K562 (cell line): Measurements from ENCODE around the gene CEACAM18. TPM values are rescaled to one million over a fixed set of nuclear protein-coding genes. Genes with fewer than 3 reads are reported as not detected.
A peak's percentile ranks its signal among the peaks of the same experiment; 100 is the strongest.

Experiments
- ATF3 ChIP-seq, 2 experiments: fragments of 450-650 bp in 1 of 2; sonication (generic) in 1 of 2; formaldehyde crosslinking in 1 of 2; IDR thresholded peaks in 1 of 2; conservative IDR thresholded peaks in 1 of 2; 2 replicates each; pipeline versions ENCODE4 v1.6.1 to v1.8.1; 2016 to 2023; ENCODE audit warnings: mild to moderate bottlenecking in 2 of 2, moderate library complexity in 2 of 2, inconsistent platforms in 1 of 2, missing genetic modification reagents in 1 of 2
- BRD9 ChIP-seq: fragments of 450-650 bp; IDR thresholded peaks from 2 replicates; pipeline ENCODE4 v1.6.1; 2018; ENCODE audit warnings: low read depth; ENCODE audit not compliant: partially characterized antibody
- CBFA2T2 ChIP-seq: fragments of 450-650 bp; conservative IDR thresholded peaks from 2 replicates; pipeline ENCODE4 v1.6.1; 2017; ENCODE audit warnings: mild to moderate bottlenecking
- CHD4 ChIP-seq: fragments of 200-600 bp; sonication (generic); IDR thresholded peaks from 3 replicates; pipeline ENCODE4 v1.6.1; 2012; ENCODE audit warnings: low read depth, mild to moderate bottlenecking, mixed read lengths, low read length, inconsistent platforms; ENCODE audit not compliant: insufficient read depth, insufficient replicate concordance, poor library complexity, severe bottlenecking
- CLOCK ChIP-seq: fragments of 250-450 bp; sonication (Bioruptor Pico); IDR thresholded peaks from 2 replicates; pipeline ENCODE4 v1.4.0; 2020; ENCODE audit warnings: mild to moderate bottlenecking, moderate library complexity, borderline replicate concordance
- CSDE1 ChIP-seq, 2 experiments: fragments of 450-650 bp; IDR thresholded peaks; 2 replicates each; pipeline ENCODE4 v1.6.1; 2016; ENCODE audit warnings: mild to moderate bottlenecking in 1 of 2
- ESRRA ChIP-seq: fragments of 450-650 bp; IDR thresholded peaks from 2 replicates; pipeline ENCODE4 v1.6.1; 2014; ENCODE audit warnings: low read depth, mild to moderate bottlenecking, moderate library complexity, borderline replicate concordance
- GATA2 ChIP-seq: sonication (generic); formaldehyde crosslinking; IDR thresholded peaks from 2 replicates; pipeline ENCODE4 v1.4.0; 2020; ENCODE audit warnings: mild to moderate bottlenecking, missing genetic modification reagents
- GATAD2B ChIP-seq: fragments of 450-650 bp; IDR thresholded peaks from 2 replicates; pipeline ENCODE4 v1.6.1; 2017; ENCODE audit warnings: mild to moderate bottlenecking, borderline replicate concordance
- KDM4B ChIP-seq, 2 experiments: fragments of 450-650 bp in 1 of 2; sonication (generic) in 1 of 2; IDR thresholded peaks; 2 replicates each; pipeline ENCODE4 v1.6.1; 2016 to 2017; ENCODE audit warnings: borderline replicate concordance in 2 of 2, antibody characterized with exemption in 1 of 2, low read depth in 1 of 2, mild to moderate bottlenecking in 1 of 2
- KLF1 ChIP-seq: fragments of 450-650 bp; IDR thresholded peaks from 2 replicates; pipeline ENCODE4 v1.6.1; 2016; ENCODE audit warnings: missing genetic modification characterization, missing compliant biosample characterization
- MCM5 ChIP-seq: fragments of 450-650 bp; IDR thresholded peaks from 2 replicates; pipeline ENCODE4 v1.6.1; 2016; ENCODE audit warnings: low read depth
- MLX ChIP-seq, 2 experiments: fragments of 450-650 bp in 1 of 2; sonication (generic) in 1 of 2; formaldehyde crosslinking; conservative IDR thresholded peaks; 2 replicates each; pipeline versions ENCODE4 v1.4.0 to v1.8.1; 2020 to 2022; ENCODE audit warnings: mild to moderate bottlenecking in 1 of 2, missing genetic modification reagents in 1 of 2
- NFXL1 ChIP-seq: fragments of 450-650 bp; formaldehyde crosslinking; IDR thresholded peaks from 2 replicates; pipeline ENCODE4 v1.4.0; 2021; ENCODE audit warnings: mild to moderate bottlenecking
- RAD21 ChIP-seq, 2 experiments: fragments of 250-450 bp in 1 of 2; fragments of 450-650 bp in 1 of 2; sonication (Bioruptor Pico) in 1 of 2; formaldehyde crosslinking in 1 of 2; IDR thresholded peaks in 1 of 2; conservative IDR thresholded peaks in 1 of 2; 2 replicates each; pipeline versions ENCODE4 v1.4.0 to v1.8.0; 2020 to 2022; ENCODE audit warnings: mild to moderate bottlenecking in 2 of 2, moderate library complexity in 1 of 2
- SIN3A ChIP-seq, 2 experiments: fragments of 150-350 bp in 1 of 2; IDR thresholded peaks; 2 replicates each; pipeline ENCODE4 v1.6.1; 2011 to 2016; ENCODE audit warnings: borderline replicate concordance in 2 of 2, low read depth in 2 of 2, low read length in 2 of 2, mild to moderate bottlenecking in 2 of 2, moderate library complexity in 2 of 2; ENCODE audit not compliant: control insufficient read depth in 1 of 2
- SLC30A9 ChIP-seq: fragments of 250-450 bp; sonication (Bioruptor Pico); IDR thresholded peaks from 2 replicates; pipeline ENCODE4 v1.8.0; 2022; ENCODE audit warnings: mild to moderate bottlenecking, moderate library complexity
- SMAD4 ChIP-seq: fragments of 250-450 bp; sonication (Bioruptor Pico); conservative IDR thresholded peaks from 2 replicates; pipeline ENCODE4 v1.8.0; 2021; ENCODE audit warnings: inconsistent platforms, mild to moderate bottlenecking, moderate library complexity
- SRSF3 ChIP-seq: fragments of 200-400 bp; formaldehyde crosslinking; IDR thresholded peaks from 2 replicates; pipeline ENCODE4 v1.6.1; 2016; ENCODE audit warnings: mild to moderate bottlenecking, low read length, moderate library complexity; ENCODE audit not compliant: insufficient read depth
- TBL1XR1 ChIP-seq, 2 experiments: IDR thresholded peaks; 2 replicates each; pipeline ENCODE4 v1.6.1; 2012; ENCODE audit warnings: improper control_type of control experiment in 2 of 2, low read length in 2 of 2, mild to moderate bottlenecking in 1 of 2
- WHSC1 ChIP-seq: IDR thresholded peaks from one replicate; pipeline ENCODE4 v1.6.1; 2012; ENCODE audit warnings: low read length, control low read depth, inconsistent platforms
- polyA plus RNA-seq, 8 experiments: library from polyadenylated mRNA; depleted of rRNA in 4 of 8; stranded (reverse) in 5 of 8; unstranded in 3 of 8; fragments of >200 nt; fragmentation: Nextera tagmentation in 2 of 8; fragmentation: Illumina TruSeq in 1 of 8; extraction: Ambion mirVana in 2 of 8; extraction: Trizol in 1 of 8; gene quantifications; 2 replicates each; pipeline versions ENCODE4 v1.2.1 to v1.2.3, GENCODE V29; 2011 to 2014; ENCODE audit warnings: inconsistent platforms in 1 of 8, missing spikeins in 1 of 8
- total RNA-seq, 7 experiments: library from RNA; depleted of rRNA in 6 of 7; stranded (reverse); fragments of >200 nt in 6 of 7; fragmentation: Illumina TruSeq in 2 of 7; extraction: Trizol in 2 of 7; gene quantifications; 2 replicates each; pipeline versions ENCODE4 v1.2.1 to v1.2.3, GENCODE V29; 2011 to 2021; ENCODE audit warnings: low replicate concordance in 1 of 7
- TF ChIP-seq, protein P1 (sequence below), 2 experiments: fragments of 450-650 bp; IDR thresholded peaks; 2 replicates each; pipeline ENCODE4 v1.6.1; 2016

The CEACAM18 gene
- total and polyA plus RNA-seq, 9 of the 15 experiments (the other 6 are each of a cell fraction or from before 2014, with no cell fraction given): 0.08 to 0.24 (median 0.15) TPM; not detected in 3

- TF ChIP-seq SMAD4 (CRISPR knock-in tag) (peak; percentile 71; the same call in 1 of the 2 replicates), KDM4B (IDR thresholded peaks at IDR 0.05; ENCODE audit: borderline replicate concordance in 2 of 2, low read depth in 1 of 2) (no peak), BRD9 (no peak), ATF3 (IDR thresholded peaks at IDR 0.05) (peak; percentile 34; the same call in 1 of the 2 replicates), ATF3 (CRISPR knock-in tag; conservative IDR thresholded peaks at IDR 0.05) (no peak), CBFA2T2 (0 out of 2 replicates have a peak, but pooled peaks have one; percentile 10), SRSF3 (no peak), SIN3A (IDR thresholded peaks at IDR 0.05; ENCODE audit: borderline replicate concordance in 2 of 2, control insufficient read depth in 1 of 2, low read depth in 2 of 2, low read length in 2 of 2) (no peak), GATA2 (no peak), CLOCK (CRISPR knock-in tag) (no peak), NFXL1 (no peak), MCM5 (no peak), RAD21 (CRISPR knock-in tag; conservative IDR thresholded peaks at IDR 0.05 in 1 of 2, IDR thresholded peaks at IDR 0.05 in 1 of 2) (no peak), WHSC1 (no peak), MLX (CRISPR knock-in tag; conservative IDR thresholded peaks at IDR 0.05) (no peak), SLC30A9 (CRISPR knock-in tag) (no peak), KLF1 (tag) (no peak), TBL1XR1 (IDR thresholded peaks at IDR 0.05; ENCODE audit: low read length in 2 of 2) (peak in 1 of 2 experiments; percentile 79; a peak in 2 of 4 replicates), ESRRA (no peak), GATAD2B (no peak), CSDE1 (IDR thresholded peaks at IDR 0.05) (no peak), CHD4 (no peak)
- TF ChIP-seq, protein P1, sequence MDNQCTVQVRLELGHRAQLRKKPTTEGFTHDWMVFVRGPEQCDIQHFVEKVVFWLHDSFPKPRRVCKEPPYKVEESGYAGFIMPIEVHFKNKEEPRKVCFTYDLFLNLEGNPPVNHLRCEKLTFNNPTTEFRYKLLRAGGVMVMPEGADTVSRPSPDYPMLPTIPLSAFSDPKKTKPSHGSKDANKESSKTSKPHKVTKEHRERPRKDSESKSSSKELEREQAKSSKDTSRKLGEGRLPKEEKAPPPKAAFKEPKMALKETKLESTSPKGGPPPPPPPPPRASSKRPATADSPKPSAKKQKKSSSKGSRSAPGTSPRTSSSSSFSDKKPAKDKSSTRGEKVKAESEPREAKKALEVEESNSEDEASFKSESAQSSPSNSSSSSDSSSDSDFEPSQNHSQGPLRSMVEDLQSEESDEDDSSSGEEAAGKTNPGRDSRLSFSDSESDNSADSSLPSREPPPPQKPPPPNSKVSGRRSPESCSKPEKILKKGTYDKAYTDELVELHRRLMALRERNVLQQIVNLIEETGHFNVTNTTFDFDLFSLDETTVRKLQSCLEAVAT (IDR thresholded peaks at IDR 0.05): peak in 1 of 2 experiments; percentile 24; a peak in 2 of 4 replicates
Observed at GRCh38 chr19:51470966-51471365, 7.4 kb upstream of the CEACAM18 start (continued).
